ENCODE data around the gene GRID2.

- no peak for TF ChIP-seq CTCF (IDR thresholded peaks at IDR 0.05)
- no peak for TF ChIP-seq EP300 (IDR thresholded peaks at IDR 0.05)
These were observed 353.9 kb downstream of the GRID2 start for GRCh38 chr4:92657695-92658094.

All from stomach (tissue), 4 donors.